GM10847 (cell line): ENCODE data around the gene AMDHD2.

Experiments used
- POLR2A ChIP-seq: IDR thresholded peaks from 2 replicates; pipeline ENCODE4 v1.6.1; 2011; ENCODE audit not compliant: insufficient read length; ENCODE audit errors: extremely low read depth

Gene AMDHD2

GRCh38 chr16:2520097-2520783 is at the start of gene AMDHD2:
TSS of gene AMDHD2 (plus strand) at chr16:2520371. CDS start at chr16:2520459, 88 bp downstream.
- TF ChIP-seq POLR2A: peak; percentile 60

GRCh38 chr16:2470603-2471015 is 49.6 kb upstream of the AMDHD2 start:
- no peak for TF ChIP-seq POLR2A

GRCh38 chr16:2471016-2471652 is 49.0 kb upstream of the AMDHD2 start, which contains the start of gene NTN3:
TSS of gene NTN3 (plus strand) at chr16:2471297. CDS start at chr16:2471702, 405 bp downstream.
- TF ChIP-seq POLR2A: no peak

GRCh38 chr16:2471653-2472487 is 48.3 kb upstream of the AMDHD2 start:
- TF ChIP-seq POLR2A: no peak

- TF ChIP-seq POLR2A: no peak
Observed at GRCh38 chr16:2472488-2472864, 47.7 kb upstream of the AMDHD2 start.

GRCh38 chr16:2472885-2473445 is 47.2 kb upstream of the AMDHD2 start:
- TF ChIP-seq POLR2A: no peak

GRCh38 chr16:2473446-2473926 is 46.7 kb upstream of the AMDHD2 start:
- no peak for TF ChIP-seq POLR2A

GRCh38 chr16:2473999-2474876 is 45.9 kb upstream of the AMDHD2 start:
- no peak for TF ChIP-seq POLR2A

- TF ChIP-seq POLR2A: peak; percentile 88
Observed at GRCh38 chr16:2474877-2475412, 45.2 kb upstream of the AMDHD2 start, which contains the start of gene TBC1D24. TSS of gene TBC1D24 (plus strand) at chr16:2475127. CDS start at chr16:2496149, 21,022 bp downstream.

- TF ChIP-seq POLR2A: no peak
Observed at GRCh38 chr16:2475413-2476344, 44.5 kb upstream of the AMDHD2 start.

GRCh38 chr16:2476345-2476720 is 43.8 kb upstream of the AMDHD2 start:
- TF ChIP-seq POLR2A: no peak

GRCh38 chr16:2476741-2477140 is 43.4 kb upstream of the AMDHD2 start:
- TF ChIP-seq POLR2A: no peak

GRCh38 chr16:2477327-2477726 is 42.8 kb upstream of the AMDHD2 start:
- no peak for TF ChIP-seq POLR2A
